Central memory CD8-positive, alpha-beta T cell (primary cell): ENCODE data around the gene FOXL3.

Experiments
- ATAC-seq: fragments of 150-1000 bp; cut with Tn5 transposase; replicated peaks from 2 replicates; pipeline ENCODE4 v1.10.0; 2022; ENCODE audit warnings: mild to moderate bottlenecking, moderate FRiP score, moderate number of reproducible peaks; ENCODE audit not compliant: poor library complexity, severe bottlenecking; ENCODE audit errors: extremely low read depth
- DNase-seq, 2 donors: peaks; one replicate each; pipeline ENCODE4 v3.0.0; 2021; ENCODE audit warnings: low spot score in 2 of 2
- H3K27ac Mint-ChIP-seq: one replicate; pipeline ENCODE4 v1.8.0; 2022; ENCODE audit warnings: low read depth, mild to moderate bottlenecking, moderate library complexity, mixed read lengths
- H3K27me3 Mint-ChIP-seq: one replicate; pipeline ENCODE4 v1.8.0; 2022; ENCODE audit warnings: mixed read lengths
- H3K36me3 Mint-ChIP-seq: one replicate; pipeline ENCODE4 v1.8.0; 2022; ENCODE audit warnings: mild to moderate bottlenecking, moderate library complexity, mixed read lengths; ENCODE audit not compliant: insufficient read depth
- H3K4me1 Mint-ChIP-seq: one replicate; pipeline ENCODE4 v1.8.0; 2022; ENCODE audit warnings: mixed read lengths
- H3K4me3 Mint-ChIP-seq: one replicate; pipeline ENCODE4 v1.8.0; 2022; ENCODE audit warnings: mild to moderate bottlenecking, moderate library complexity, mixed read lengths
- H3K9me3 Mint-ChIP-seq: one replicate; pipeline ENCODE4 v1.8.0; 2022; ENCODE audit warnings: mixed read lengths

FOXL3 gene

DNA sequence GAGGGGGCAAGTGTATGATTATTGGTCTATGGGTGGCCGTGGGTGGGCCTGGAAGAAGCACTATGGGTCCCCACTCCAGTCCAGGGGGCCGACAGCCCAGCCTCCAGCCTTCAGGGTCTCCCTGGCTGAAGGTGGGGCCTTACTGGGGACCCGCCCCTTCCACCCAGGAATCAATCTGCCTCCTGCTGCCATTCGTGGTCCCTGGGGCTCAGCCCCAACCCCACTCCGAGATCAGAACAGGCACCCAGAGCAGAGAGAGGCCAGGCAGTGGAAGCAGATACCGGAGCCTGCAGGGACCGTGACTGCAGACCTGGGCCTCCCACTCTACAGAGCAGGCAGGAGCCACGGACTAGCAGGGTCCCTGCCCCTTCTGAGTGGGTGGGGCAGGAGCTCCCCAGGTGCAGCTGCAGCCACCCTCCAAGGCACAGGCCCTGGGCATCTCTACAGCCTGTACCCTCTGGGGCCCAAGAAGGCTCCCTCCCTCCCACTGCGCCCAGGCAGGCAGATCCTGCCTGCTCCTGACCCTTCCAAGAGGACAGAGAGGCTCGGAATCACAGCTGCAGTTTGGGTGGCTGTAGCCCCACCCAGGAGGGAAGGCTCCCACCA, 13.6 kb upstream of the FOXL3 start:
- no peak for DNase-seq
- H3K4me3 Mint-ChIP-seq: no peak overlapping the region
- peaks cover 8% of the 10 kb centered on the region for H3K9me3 Mint-ChIP-seq
- H3K4me1 Mint-ChIP-seq: no peaks in the 10 kb centered on the region
- no peaks in the 10 kb centered on the region for H3K36me3 Mint-ChIP-seq
- H3K27ac Mint-ChIP-seq: no peak overlapping the region
- peaks cover 30% of the 10 kb centered on the region for H3K27me3 Mint-ChIP-seq
- no peak for ATAC-seq

GRCh38 chr7:277228-277627, 12.7 kb upstream of the FOXL3 start:
- no peak for ATAC-seq
- H3K27ac Mint-ChIP-seq: no peak overlapping the region
- H3K4me3 Mint-ChIP-seq: no peak overlapping the region
- no peaks in the 10 kb centered on the region for H3K4me1 Mint-ChIP-seq
- no peak for DNase-seq
- no peaks in the 10 kb centered on the region for H3K36me3 Mint-ChIP-seq
- peaks cover 8% of the 10 kb centered on the region for H3K9me3 Mint-ChIP-seq
- H3K27me3 Mint-ChIP-seq: peaks cover 39% of the 10 kb centered on the region

- H3K27me3 Mint-ChIP-seq: peaks cover 39% of the 10 kb centered on the region
Measured at GRCh38 chr7:278081-278480, 11.9 kb upstream of the FOXL3 start.

DNA sequence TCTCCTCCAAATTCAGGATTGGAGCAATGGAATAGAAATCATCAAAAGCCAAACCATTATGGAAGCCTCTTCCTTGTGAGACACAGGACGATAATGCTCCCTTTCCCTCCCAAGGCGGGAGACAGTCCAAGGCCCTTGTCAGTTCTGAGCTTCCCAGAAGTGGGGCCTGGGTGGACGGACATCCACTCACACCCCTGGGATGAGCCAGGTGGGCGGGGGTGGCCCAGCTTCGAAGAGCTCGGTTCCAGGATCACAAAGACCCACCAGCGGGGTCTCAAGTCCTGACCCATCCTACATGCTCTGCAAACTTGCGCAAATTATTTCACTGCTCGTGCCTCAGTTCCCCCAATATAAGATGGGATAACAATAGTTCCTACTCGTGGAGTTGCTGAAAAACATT, 10.1 kb upstream of the FOXL3 start:
- Mint-ChIP-seq H3K4me3 (no peak overlapping the region), H3K27me3 (peaks cover 53% of the 10 kb centered on the region), H3K27ac (no peak overlapping the region), H3K36me3 (no peaks in the 10 kb centered on the region), H3K9me3 (no peaks in the 10 kb centered on the region), H3K4me1 (no peaks in the 10 kb centered on the region)
- ATAC-seq: no peak
- DNase-seq: no peak

More at GRCh38 chr7:278081-278480, 11.9 kb upstream of the FOXL3 start:
- H3K9me3 Mint-ChIP-seq: peaks cover 7% of the 10 kb centered on the region
- ATAC-seq (no peak), DNase-seq (no peak)
- no peak overlapping the region for H3K27ac Mint-ChIP-seq
- no peaks in the 10 kb centered on the region for H3K36me3 Mint-ChIP-seq
- H3K4me1 Mint-ChIP-seq: no peaks in the 10 kb centered on the region
- H3K4me3 Mint-ChIP-seq: no peak overlapping the region

DNA sequence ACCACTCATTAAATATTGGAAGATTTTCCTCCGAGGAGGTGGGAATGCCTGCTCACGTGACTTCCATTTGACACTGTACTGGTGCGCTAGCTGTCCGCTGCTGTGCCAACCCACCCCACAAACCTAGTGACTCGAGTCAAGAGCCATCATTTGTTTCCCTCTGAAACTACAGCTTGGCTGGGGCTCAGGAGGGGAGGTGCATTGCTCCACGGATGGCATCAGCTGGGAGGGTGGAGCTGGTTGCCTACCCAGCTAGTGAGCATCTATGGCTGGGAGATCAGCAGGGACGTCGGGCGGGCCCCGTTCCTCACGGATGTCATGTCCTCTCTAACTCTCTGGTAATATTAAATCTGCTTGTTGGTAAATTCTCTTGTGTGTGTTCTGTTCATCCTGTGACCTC, 9.5 kb upstream of the FOXL3 start:
- no peak for ATAC-seq
- Mint-ChIP-seq H3K4me3 (no peak overlapping the region), H3K4me1 (no peaks in the 10 kb centered on the region), H3K27ac (no peak overlapping the region), H3K36me3 (no peaks in the 10 kb centered on the region), H3K9me3 (no peaks in the 10 kb centered on the region), H3K27me3 (peaks cover 59% of the 10 kb centered on the region)
- DNase-seq: no peak

GRCh38 chr7:281637-282036, 8.3 kb upstream of the FOXL3 start:
- ATAC-seq (no peak), DNase-seq (no peak)
- Mint-ChIP-seq H3K27me3 (peaks cover 67% of the 10 kb centered on the region), H3K4me1 (no peaks in the 10 kb centered on the region), H3K27ac (no peak overlapping the region), H3K9me3 (no peaks in the 10 kb centered on the region), H3K36me3 (no peaks in the 10 kb centered on the region), H3K4me3 (no peak overlapping the region)

DNA sequence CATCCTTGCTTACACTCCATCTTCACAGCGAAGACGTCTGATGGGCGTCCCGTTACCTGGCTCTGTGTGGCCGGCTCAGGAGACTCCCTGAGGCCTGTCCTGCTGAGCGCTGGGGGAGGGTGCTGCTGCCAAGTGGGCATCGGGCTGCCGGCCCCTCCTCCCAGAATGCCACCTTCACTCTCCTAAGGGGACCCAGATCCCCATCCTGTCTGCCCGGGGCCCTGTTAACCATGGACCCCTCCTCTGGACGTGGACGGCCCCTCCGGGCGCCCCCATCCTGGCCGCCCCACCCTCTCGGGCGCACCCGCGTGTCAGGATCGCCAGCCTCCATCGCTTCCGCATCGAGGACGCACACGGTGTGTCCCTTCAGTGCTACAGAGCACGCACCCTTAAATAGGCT, 7.3 kb upstream of the FOXL3 start:
- H3K27me3 Mint-ChIP-seq: peaks cover 67% of the 10 kb centered on the region
- H3K4me1 Mint-ChIP-seq: no peaks in the 10 kb centered on the region
- ATAC-seq (no peak), DNase-seq (no peak)
- no peak overlapping the region for H3K4me3 Mint-ChIP-seq
- H3K9me3 Mint-ChIP-seq: no peaks in the 10 kb centered on the region
- H3K27ac Mint-ChIP-seq: no peak overlapping the region
- H3K36me3 Mint-ChIP-seq: no peaks in the 10 kb centered on the region

GRCh38 chr7:284762-285722, 4.9 kb upstream of the FOXL3 start:
- Mint-ChIP-seq H3K4me1 (no peaks in the 10 kb centered on the region), H3K27me3 (peaks cover 74% of the 10 kb centered on the region)
- ATAC-seq: no peak

DNA sequence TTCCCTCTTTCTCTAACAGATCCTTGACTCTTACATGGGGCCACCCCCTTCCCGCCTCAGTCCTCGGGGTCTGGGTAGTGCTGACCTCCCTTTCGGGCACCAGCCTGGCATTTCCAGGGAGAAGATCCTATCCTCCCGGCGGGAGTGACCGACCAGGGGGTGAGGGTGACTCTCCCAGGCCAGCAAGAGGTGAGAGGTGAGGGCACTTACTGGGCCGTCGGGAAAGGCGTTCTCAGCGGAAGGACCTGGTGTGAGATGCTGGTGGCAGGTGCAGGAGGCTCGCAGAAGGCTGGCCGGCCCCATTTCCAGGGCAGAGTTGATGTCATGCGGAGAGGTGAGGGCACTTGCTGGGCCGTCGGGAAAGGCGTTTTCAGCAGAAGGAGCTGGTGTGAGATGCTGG, 4.2 kb upstream of the FOXL3 start:
- DNase-seq (no peak), ATAC-seq (no peak)
- Mint-ChIP-seq H3K36me3 (no peaks in the 10 kb centered on the region), H3K27me3 (peaks cover 67% of the 10 kb centered on the region), H3K4me3 (no peak overlapping the region), H3K9me3 (no peaks in the 10 kb centered on the region), H3K27ac (no peak overlapping the region), H3K4me1 (no peaks in the 10 kb centered on the region)

More at GRCh38 chr7:284762-285722, 4.9 kb upstream of the FOXL3 start:
- Mint-ChIP-seq H3K27ac (no peak overlapping the region), H3K36me3 (no peaks in the 10 kb centered on the region), H3K9me3 (no peaks in the 10 kb centered on the region), H3K4me3 (no peak overlapping the region)
- no peak for DNase-seq

- ATAC-seq (no peak), DNase-seq (no peak)
- Mint-ChIP-seq H3K9me3 (no peaks in the 10 kb centered on the region), H3K4me3 (no peak overlapping the region), H3K27ac (no peak overlapping the region), H3K4me1 (no peaks in the 10 kb centered on the region), H3K36me3 (no peaks in the 10 kb centered on the region), H3K27me3 (peaks cover 62% of the 10 kb centered on the region)
Measured at GRCh38 chr7:286266-286665, 3.7 kb upstream of the FOXL3 start.

DNA sequence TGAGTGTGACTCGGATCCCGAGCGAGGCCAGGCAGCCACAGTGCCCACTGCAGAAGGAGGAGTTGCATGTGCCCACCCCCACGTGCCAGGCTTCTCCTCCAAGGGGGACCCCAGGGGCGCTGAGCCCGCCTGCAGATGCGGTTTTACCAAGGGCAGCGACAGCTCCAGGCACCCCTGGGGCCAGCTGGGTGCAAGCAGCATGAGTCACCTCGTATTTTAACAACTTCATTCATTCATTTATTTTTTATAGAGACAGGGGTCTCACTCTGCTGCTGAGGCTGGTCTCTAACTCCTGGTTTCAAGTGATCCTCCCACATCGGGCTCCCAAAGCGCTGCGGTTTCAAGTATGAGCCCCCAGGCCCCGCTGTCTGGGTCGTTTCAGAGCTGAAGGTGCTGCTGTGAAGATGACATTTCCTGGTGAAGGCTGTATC, 1.3 kb upstream of the FOXL3 start:
- H3K4me1 Mint-ChIP-seq: no peaks in the 10 kb centered on the region
- H3K27me3 Mint-ChIP-seq: peaks cover 73% of the 10 kb centered on the region
- no peak for DNase-seq

DNA sequence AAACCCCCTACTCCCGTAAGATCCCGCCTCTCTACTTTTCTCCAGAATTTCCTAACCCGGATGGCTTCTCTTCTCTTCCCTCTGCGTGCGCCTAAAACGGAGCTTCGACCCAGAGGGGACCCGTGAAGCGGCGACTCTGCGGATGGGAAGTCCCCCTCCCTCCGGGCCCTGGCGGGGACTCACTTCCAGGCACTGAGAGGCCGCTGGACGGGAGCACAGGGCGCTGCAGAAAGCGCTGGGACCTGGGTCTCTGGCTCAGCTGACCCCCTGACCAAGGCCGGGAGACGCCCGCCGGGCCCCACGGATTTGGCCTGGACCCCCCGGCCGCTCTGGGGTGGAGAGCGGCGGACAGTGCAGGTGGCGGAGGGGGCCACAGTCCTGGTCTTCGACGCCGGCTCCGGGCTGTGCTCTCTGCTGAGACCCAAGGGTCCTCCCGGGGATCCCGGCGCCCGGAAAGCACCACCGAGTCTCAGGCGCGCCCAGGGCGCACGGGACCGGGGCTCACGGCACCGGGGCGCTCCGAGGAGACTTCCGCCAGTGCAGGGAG, 688 bp upstream of the FOXL3 start:
- no peaks in the 10 kb centered on the region for H3K36me3 Mint-ChIP-seq
- no peak overlapping the region for H3K4me3 Mint-ChIP-seq
- no peaks in the 10 kb centered on the region for H3K4me1 Mint-ChIP-seq
- no peaks in the 10 kb centered on the region for H3K9me3 Mint-ChIP-seq
- no peak for DNase-seq
- no peak overlapping the region for H3K27ac Mint-ChIP-seq
- ATAC-seq: no peak
- H3K27me3 Mint-ChIP-seq: peaks cover 67% of the 10 kb centered on the region

More for the DNA sequence above, 1.3 kb upstream of the FOXL3 start:
- no peak overlapping the region for H3K27ac Mint-ChIP-seq
- no peak for ATAC-seq
- H3K36me3 Mint-ChIP-seq: no peaks in the 10 kb centered on the region
- no peak overlapping the region for H3K4me3 Mint-ChIP-seq
- H3K9me3 Mint-ChIP-seq: no peaks in the 10 kb centered on the region
